ENCODE results near the gene UBA6. TPM values are rescaled to one million over a fixed set of nuclear protein-coding genes. Genes with fewer than 3 reads are reported as not detected.

Gene UBA6
- total and polyA plus RNA-seq, 2 donors (not counting 1 experiment from before 2014, with no cell fraction given) = 22.8 to 64.0 TPM

GRCh38 chr4:67713529-67714247 is 12.7 kb upstream of the UBA6 start:
- Mint-ChIP-seq H3K27ac (no peak overlapping the region), H3K27me3 (no peaks in the 10 kb centered on the region), H3K9me3 (ENCODE audit: insufficient read depth) (no peaks in the 10 kb centered on the region), H3K4me1 (peaks cover 11% of the 10 kb centered on the region), H3K4me3 (no peak overlapping the region)
- H3K4me2 ChIP-seq (replicated peaks; ENCODE audit: low read depth, low read length, poor library complexity, severe bottlenecking) = no peak overlapping the region
- no peaks in the 10 kb centered on the region for H3K4me1 ChIP-seq (ENCODE audit: control insufficient read depth in 2 of 2, insufficient read depth in 2 of 2, low read length in 2 of 2)
- no peak overlapping the region for H2AFZ ChIP-seq (ENCODE audit: insufficient read depth, low read depth, low read length, poor library complexity, severe bottlenecking)
- H3K9ac ChIP-seq (ENCODE audit: low read length) = no peak overlapping the region
- POLR2A ChIA-PET = no interaction called here
- CTCF ChIA-PET = interaction anchor here (1.3 to 2.3 kb wide), 2 partner anchors 13 to 33 kb away, joined by 3 to 12 read pairs; no protein-coding TSS in a partner anchor
- TF ChIP-seq EZH2 (IDR thresholded peaks at IDR 0.05; ENCODE audit: borderline replicate concordance, insufficient read depth, low read depth, low read length, poor library complexity, severe bottlenecking) = no peak
- TF ChIP-seq, protein P1, sequence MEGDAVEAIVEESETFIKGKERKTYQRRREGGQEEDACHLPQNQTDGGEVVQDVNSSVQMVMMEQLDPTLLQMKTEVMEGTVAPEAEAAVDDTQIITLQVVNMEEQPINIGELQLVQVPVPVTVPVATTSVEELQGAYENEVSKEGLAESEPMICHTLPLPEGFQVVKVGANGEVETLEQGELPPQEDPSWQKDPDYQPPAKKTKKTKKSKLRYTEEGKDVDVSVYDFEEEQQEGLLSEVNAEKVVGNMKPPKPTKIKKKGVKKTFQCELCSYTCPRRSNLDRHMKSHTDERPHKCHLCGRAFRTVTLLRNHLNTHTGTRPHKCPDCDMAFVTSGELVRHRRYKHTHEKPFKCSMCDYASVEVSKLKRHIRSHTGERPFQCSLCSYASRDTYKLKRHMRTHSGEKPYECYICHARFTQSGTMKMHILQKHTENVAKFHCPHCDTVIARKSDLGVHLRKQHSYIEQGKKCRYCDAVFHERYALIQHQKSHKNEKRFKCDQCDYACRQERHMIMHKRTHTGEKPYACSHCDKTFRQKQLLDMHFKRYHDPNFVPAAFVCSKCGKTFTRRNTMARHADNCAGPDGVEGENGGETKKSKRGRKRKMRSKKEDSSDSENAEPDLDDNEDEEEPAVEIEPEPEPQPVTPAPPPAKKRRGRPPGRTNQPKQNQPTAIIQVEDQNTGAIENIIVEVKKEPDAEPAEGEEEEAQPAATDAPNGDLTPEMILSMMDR (IDR thresholded peaks at IDR 0.05) = no peak
- WGBS (ENCODE audit: insufficient coverage) = 94% methylated on average over 8 of the region's 12 CpGs
- H4K20me1 ChIP-seq (ENCODE audit: control insufficient read depth, insufficient read depth, low read length, poor library complexity, severe bottlenecking) = peaks cover 39% of the 10 kb centered on the region
- H3K79me2 ChIP-seq (ENCODE audit: control insufficient read depth, insufficient read depth, low read length) = peaks cover 55% of the 10 kb centered on the region
- no peak for DNase-seq
- no peaks in the 10 kb centered on the region for H3K27me3 ChIP-seq (replicated peaks in 1 of 4; ENCODE audit: control extremely low read depth in 1 of 4, control insufficient read depth in 3 of 4, insufficient read depth in 4 of 4, low read length in 3 of 4)
- H3K4me3 ChIP-seq (ENCODE audit: control extremely low read depth in 1 of 5, extremely low read depth in 1 of 5, insufficient read depth in 1 of 5, low read depth in 2 of 5, low read length in 4 of 5) = no peak overlapping the region
- intact Hi-C loops (cut with micrococcal nuclease) = no loop called here
- H3K9me3 ChIP-seq (ENCODE audit: control extremely low read depth in 1 of 3, control insufficient read depth in 2 of 3, insufficient read depth in 1 of 3, low read length in 2 of 3) = no peaks in the 10 kb centered on the region
- H3K27ac ChIP-seq (ENCODE audit: low read length in 2 of 2) = no peak overlapping the region
- no peak for ATAC-seq (ENCODE audit: low read depth)
- peaks cover 2 to 22% of the 10 kb centered on the region in 2 experiments for H3K36me3 ChIP-seq (replicated peaks in 1 of 2; ENCODE audit: control extremely low read depth in 1 of 2, control insufficient read depth in 1 of 2, extremely low read depth in 1 of 2, insufficient read depth in 2 of 2, low read length in 1 of 2)
